SK-N-SH (cell line): Measurements from ENCODE around the gene CYB561D1.

Source experiments
- CHD2 ChIP-seq: fragments of 150-350 bp; IDR thresholded peaks from 2 replicates; pipeline ENCODE4 v1.6.1; 2018; ENCODE audit warnings: low read length; ENCODE audit not compliant: partially characterized antibody
- EP300 ChIP-seq, 2 experiments: IDR thresholded peaks; 2 replicates each; pipeline versions ENCODE4 v1.4.0 to v1.6.1; 2012; ENCODE audit warnings: borderline replicate concordance in 1 of 2, low read depth in 1 of 2, low read length in 1 of 2
- FOXJ3 ChIP-seq: sonication (generic); formaldehyde crosslinking; IDR thresholded peaks from 2 replicates; pipeline ENCODE4 v1.5.1; 2020; ENCODE audit warnings: mild to moderate bottlenecking, missing genetic modification reagents
- GABPA ChIP-seq: IDR thresholded peaks from 2 replicates; pipeline ENCODE4 v1.4.0; 2012; ENCODE audit warnings: low read depth, mild to moderate bottlenecking
- MXI1 ChIP-seq: IDR thresholded peaks from 2 replicates; pipeline ENCODE4 v1.6.1; 2012; ENCODE audit warnings: mild to moderate bottlenecking, low read depth, low read length, improper control_type of control experiment
- NRF1 ChIP-seq: IDR thresholded peaks from 2 replicates; pipeline ENCODE4 v1.6.1; 2012; ENCODE audit warnings: low read depth, mild to moderate bottlenecking, low read length
- POLR2AphosphoS5 ChIP-seq: IDR thresholded peaks from 2 replicates; pipeline ENCODE4 v1.6.1; 2012; ENCODE audit warnings: low read depth, low read length
- RAD21 ChIP-seq: IDR thresholded peaks from 2 replicates; pipeline ENCODE4 v1.6.1; 2012; ENCODE audit warnings: mild to moderate bottlenecking, low read length
- RFX5 ChIP-seq: IDR thresholded peaks from 2 replicates; pipeline ENCODE4 v1.6.1; 2012; ENCODE audit warnings: mild to moderate bottlenecking, improper control_type of control experiment, low read length
- TAF1 ChIP-seq: IDR thresholded peaks from 2 replicates; pipeline ENCODE4 v1.6.1; 2012; ENCODE audit warnings: low read depth, mild to moderate bottlenecking, low read length, moderate library complexity, borderline replicate concordance
- TF ChIP-seq, protein P1 (sequence below): fragments of 200-600 bp; sonication (generic); IDR thresholded peaks from 2 replicates; pipeline ENCODE4 v1.6.1; 2017; ENCODE audit warnings: antibody characterized with exemption, mild to moderate bottlenecking, moderate library complexity
- TF ChIP-seq, protein P2 (sequence below): IDR thresholded peaks from 2 replicates; pipeline ENCODE4 v1.4.0; 2012; ENCODE audit warnings: low read depth
- TF ChIP-seq, protein P3 (sequence below): fragments of 150-350 bp; IDR thresholded peaks from 2 replicates; pipeline ENCODE4 v1.6.1; 2016; ENCODE audit warnings: mild to moderate bottlenecking, low read depth, low read length

DNA sequence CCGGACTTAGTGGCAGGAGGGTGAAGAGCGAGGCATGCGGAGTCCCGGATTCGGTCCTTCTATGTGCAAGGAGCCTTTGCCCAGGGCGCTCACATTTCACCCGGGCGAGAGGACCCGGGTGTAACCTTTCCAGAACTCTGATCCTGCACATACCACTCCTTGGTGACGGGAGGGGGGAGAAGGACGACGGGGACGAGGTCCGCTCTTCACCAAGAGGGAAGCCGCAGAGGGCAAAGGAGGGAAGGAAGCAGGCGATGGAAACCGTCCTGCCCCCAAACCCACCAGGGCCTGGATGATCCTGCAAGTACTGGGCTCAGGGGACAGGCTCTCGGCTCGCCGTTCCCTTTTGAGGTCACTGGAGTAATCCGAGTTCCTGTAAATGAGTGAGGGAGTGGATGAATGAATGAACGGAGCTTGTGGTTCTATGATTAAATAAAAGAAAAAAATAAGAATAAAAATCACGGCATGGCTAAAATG, 26.6 kb upstream of the CYB561D1 start:
- TF ChIP-seq CHD2 = no peak
- no peak for TF ChIP-seq POLR2AphosphoS5
- TF ChIP-seq NRF1 = no peak
- TF ChIP-seq, protein P1, sequence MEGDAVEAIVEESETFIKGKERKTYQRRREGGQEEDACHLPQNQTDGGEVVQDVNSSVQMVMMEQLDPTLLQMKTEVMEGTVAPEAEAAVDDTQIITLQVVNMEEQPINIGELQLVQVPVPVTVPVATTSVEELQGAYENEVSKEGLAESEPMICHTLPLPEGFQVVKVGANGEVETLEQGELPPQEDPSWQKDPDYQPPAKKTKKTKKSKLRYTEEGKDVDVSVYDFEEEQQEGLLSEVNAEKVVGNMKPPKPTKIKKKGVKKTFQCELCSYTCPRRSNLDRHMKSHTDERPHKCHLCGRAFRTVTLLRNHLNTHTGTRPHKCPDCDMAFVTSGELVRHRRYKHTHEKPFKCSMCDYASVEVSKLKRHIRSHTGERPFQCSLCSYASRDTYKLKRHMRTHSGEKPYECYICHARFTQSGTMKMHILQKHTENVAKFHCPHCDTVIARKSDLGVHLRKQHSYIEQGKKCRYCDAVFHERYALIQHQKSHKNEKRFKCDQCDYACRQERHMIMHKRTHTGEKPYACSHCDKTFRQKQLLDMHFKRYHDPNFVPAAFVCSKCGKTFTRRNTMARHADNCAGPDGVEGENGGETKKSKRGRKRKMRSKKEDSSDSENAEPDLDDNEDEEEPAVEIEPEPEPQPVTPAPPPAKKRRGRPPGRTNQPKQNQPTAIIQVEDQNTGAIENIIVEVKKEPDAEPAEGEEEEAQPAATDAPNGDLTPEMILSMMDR = no peak
- TF ChIP-seq MXI1 = no peak
- TF ChIP-seq EP300 (IDR thresholded peaks at IDR 0.05; ENCODE audit: borderline replicate concordance in 1 of 2, low read depth in 1 of 2, low read length in 1 of 2) = no peak
- TF ChIP-seq, protein P2, sequence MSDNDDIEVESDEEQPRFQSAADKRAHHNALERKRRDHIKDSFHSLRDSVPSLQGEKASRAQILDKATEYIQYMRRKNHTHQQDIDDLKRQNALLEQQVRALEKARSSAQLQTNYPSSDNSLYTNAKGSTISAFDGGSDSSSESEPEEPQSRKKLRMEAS = no peak
- no peak for TF ChIP-seq GABPA
- TF ChIP-seq FOXJ3 (CRISPR knock-in tag) = no peak
- no peak for TF ChIP-seq RAD21
- TF ChIP-seq, protein P3, sequence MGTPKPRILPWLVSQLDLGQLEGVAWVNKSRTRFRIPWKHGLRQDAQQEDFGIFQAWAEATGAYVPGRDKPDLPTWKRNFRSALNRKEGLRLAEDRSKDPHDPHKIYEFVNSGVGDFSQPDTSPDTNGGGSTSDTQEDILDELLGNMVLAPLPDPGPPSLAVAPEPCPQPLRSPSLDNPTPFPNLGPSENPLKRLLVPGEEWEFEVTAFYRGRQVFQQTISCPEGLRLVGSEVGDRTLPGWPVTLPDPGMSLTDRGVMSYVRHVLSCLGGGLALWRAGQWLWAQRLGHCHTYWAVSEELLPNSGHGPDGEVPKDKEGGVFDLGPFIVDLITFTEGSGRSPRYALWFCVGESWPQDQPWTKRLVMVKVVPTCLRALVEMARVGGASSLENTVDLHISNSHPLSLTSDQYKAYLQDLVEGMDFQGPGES = no peak
- no peak for TF ChIP-seq TAF1
- no peak for TF ChIP-seq RFX5
